Uterus (tissue), 2 donors: ENCODE measurements around the gene HIRA.

Experiments used
- POLR2A ChIP-seq, 2 donors: fragments of 450-650 bp; IDR thresholded peaks; one replicate each; pipeline ENCODE4 v1.6.1; 2016; ENCODE audit warnings: antibody characterized with exemption in 2 of 2, mild to moderate bottlenecking in 1 of 2, moderate library complexity in 1 of 2
- TF ChIP-seq, protein P1 (sequence below), 4 experiments: fragments of 200-600 bp in 2 of 4; fragments of 450-650 bp in 2 of 4; sonication (generic) in 2 of 4; IDR thresholded peaks; one replicate each; pipeline ENCODE4 v1.5.1; 2016 to 2019; ENCODE audit warnings: antibody characterized with exemption in 4 of 4, mild to moderate bottlenecking in 2 of 4, moderate library complexity in 1 of 4

DNA sequence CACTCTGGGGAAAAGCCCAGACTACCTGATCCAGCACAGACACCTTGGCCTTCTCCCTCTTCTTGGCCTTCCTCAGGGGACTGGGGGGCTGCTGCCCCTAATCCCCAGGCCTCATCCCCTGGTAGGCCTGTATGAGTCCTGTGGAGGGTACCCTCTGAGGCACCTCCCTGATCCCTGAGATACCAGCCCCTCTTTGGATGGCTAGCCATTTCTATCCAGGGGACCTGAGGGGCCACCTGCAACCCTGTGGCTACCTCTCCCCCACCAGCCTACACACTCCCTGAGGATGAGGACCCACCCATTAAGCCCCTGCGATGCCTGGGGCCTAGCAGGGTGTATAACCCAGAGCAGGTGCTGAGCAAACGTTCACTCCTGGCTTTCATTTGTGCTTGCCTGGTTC is 54.6 kb downstream of the HIRA start:
- TF ChIP-seq, protein P1, sequence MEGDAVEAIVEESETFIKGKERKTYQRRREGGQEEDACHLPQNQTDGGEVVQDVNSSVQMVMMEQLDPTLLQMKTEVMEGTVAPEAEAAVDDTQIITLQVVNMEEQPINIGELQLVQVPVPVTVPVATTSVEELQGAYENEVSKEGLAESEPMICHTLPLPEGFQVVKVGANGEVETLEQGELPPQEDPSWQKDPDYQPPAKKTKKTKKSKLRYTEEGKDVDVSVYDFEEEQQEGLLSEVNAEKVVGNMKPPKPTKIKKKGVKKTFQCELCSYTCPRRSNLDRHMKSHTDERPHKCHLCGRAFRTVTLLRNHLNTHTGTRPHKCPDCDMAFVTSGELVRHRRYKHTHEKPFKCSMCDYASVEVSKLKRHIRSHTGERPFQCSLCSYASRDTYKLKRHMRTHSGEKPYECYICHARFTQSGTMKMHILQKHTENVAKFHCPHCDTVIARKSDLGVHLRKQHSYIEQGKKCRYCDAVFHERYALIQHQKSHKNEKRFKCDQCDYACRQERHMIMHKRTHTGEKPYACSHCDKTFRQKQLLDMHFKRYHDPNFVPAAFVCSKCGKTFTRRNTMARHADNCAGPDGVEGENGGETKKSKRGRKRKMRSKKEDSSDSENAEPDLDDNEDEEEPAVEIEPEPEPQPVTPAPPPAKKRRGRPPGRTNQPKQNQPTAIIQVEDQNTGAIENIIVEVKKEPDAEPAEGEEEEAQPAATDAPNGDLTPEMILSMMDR (IDR thresholded peaks at IDR 0.05) = no peak
- no peak for TF ChIP-seq POLR2A (IDR thresholded peaks at IDR 0.05)
